Lung (tissue), 12 donors: Measurements from ENCODE around the gene IQCH. TPM values are rescaled to one million over a fixed set of nuclear protein-coding genes. Genes with fewer than 3 reads are reported as not detected.
A peak's percentile ranks its signal among the peaks of the same experiment; 100 is the strongest.
"Not testable (repeated sequence)": the region's sequence is repeated elsewhere in the genome, so short reads cannot be mapped to it uniquely, and the experiment has no call there.

Experiments
- ATAC-seq: fragments of 200-7000 bp; cut with Tn5 transposase; one replicate; pipeline ENCODE4 v1.9.1; 2020; ENCODE audit warnings: moderate number of reproducible peaks; ENCODE audit not compliant: insufficient read depth, low FRiP score
- DNase-seq, 3 donors: peaks; one replicate each; pipeline ENCODE4 v3.0.0-alpha.2; 2013 to 2017
- H3K27ac ChIP-seq, 2 donors: one replicate each; pipeline ENCODE4 v1.5.1; 2013; ENCODE audit warnings: mild to moderate bottlenecking in 2 of 2, moderate library complexity in 2 of 2, control low read depth in 1 of 2, inconsistent platforms in 1 of 2, low read depth in 1 of 2, low read length in 1 of 2
- H3K27me3 ChIP-seq, 3 donors: one replicate each; pipeline ENCODE4 v1.5.1; 2013; ENCODE audit warnings: low read length in 2 of 3; ENCODE audit not compliant: control insufficient read depth in 3 of 3, insufficient read depth in 3 of 3
- H3K36me3 ChIP-seq, 4 donors: one replicate each; pipeline ENCODE4 v1.5.1; 2013; ENCODE audit warnings: low read length in 4 of 4, mild to moderate bottlenecking in 1 of 4, moderate library complexity in 1 of 4; ENCODE audit not compliant: control insufficient read depth in 4 of 4, insufficient read depth in 4 of 4
- H3K4me1 ChIP-seq, 5 donors: one replicate each; pipeline ENCODE4 v1.5.1; 2013; ENCODE audit warnings: low read length in 5 of 5, mild to moderate bottlenecking in 2 of 5, moderate library complexity in 1 of 5; ENCODE audit not compliant: control insufficient read depth in 5 of 5, insufficient read depth in 5 of 5
- H3K4me3 ChIP-seq: one replicate; pipeline ENCODE4 v1.5.1; 2013; ENCODE audit warnings: mild to moderate bottlenecking, control low read depth, moderate library complexity
- H3K9ac ChIP-seq, 2 donors: one replicate each; pipeline ENCODE4 v1.5.1; 2013; ENCODE audit warnings: low read length in 2 of 2, control low read depth in 1 of 2; ENCODE audit not compliant: insufficient read depth in 1 of 2
- H3K9me3 ChIP-seq, 4 donors: one replicate each; pipeline ENCODE4 v1.5.1; 2013; ENCODE audit warnings: low read length in 3 of 4, mild to moderate bottlenecking in 1 of 4, moderate library complexity in 1 of 4; ENCODE audit not compliant: control insufficient read depth in 4 of 4, insufficient read depth in 3 of 4
- WGBS, 2 donors: extraction: QIAGEN DNeasy Blood & Tissue Kit; methylation state at CpG; one replicate each; pipeline ENCODE4 v1.1.7; 2013; 5-methylcytosine and 5-hydroxymethylcytosine counted together
- polyA plus RNA-seq, 2 donors: library from polyadenylated mRNA; stranded (reverse); fragments of 200-250 nt; gene quantifications; one replicate each; pipeline ENCODE4 v1.2.1, GENCODE V29; 2013
- total RNA-seq, 2 donors: library from RNA; depleted of rRNA in 1 of 2; stranded (reverse); fragments of >200 nt in 1 of 2; gene quantifications; one replicate each; pipeline ENCODE4 v1.2.1, GENCODE V29; 2014 to 2021
- TF ChIP-seq, protein P1 (sequence below): IDR thresholded peaks from 2 replicates; pipeline ENCODE4 v1.5.1; 2012; ENCODE audit warnings: mild to moderate bottlenecking; ENCODE audit errors: control extremely low read depth, extremely low read depth
- donor health status: control.
- donor health status: control.
- donor health status: Bipolar disorder and iron deficiency.
- donor health status: healthy.
- donor health status: DM: yes; HTN: yes; CAD: no.

The IQCH gene
- total and polyA plus RNA-seq, 4 donors: 1.1 to 10.5 (median 4.5) TPM

DNA sequence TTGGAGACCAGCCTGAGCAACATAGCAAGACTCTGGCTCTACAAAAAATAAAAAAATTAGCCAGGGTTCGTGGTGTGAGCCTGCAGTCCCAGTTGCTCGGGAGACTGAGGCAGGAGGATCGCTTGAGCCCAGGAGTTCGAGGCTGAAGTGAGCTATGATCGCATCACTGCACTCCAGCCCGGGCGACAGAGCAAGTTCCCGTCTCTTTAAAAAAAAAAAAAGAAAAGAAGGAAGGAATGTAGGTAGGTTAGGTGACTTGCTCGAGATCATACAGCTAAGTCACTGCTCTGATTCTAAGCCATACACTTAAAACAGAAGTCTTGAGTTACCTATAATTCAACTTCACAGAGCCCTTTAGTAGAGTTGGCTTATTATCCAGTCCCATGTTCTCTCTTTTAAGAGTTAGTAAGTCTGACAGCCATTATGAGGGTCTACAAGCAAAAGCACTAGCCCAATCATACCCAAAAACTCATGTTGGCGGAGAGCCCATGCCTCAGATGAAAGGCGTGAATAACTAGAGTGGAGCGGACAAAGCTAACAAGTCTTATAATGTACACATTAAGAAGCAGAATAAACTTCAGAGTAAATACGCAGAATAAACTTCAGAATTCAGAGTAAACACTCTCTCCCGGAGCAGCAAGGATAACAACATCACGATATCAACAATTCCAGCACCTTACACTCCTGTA, 893 bp upstream of the IQCH start:
- Histone ChIP-seq H3K9ac (peak overlapping the region; percentile 27 to 82), H3K36me3 (no peaks in the 10 kb centered on the region), H3K27me3 (peaks cover 0 to 4% (median 0%) of the 10 kb centered on the region in 3 donors), H3K4me1 (peaks cover 0 to 9% (median 5%) of the 10 kb centered on the region in 5 donors), H3K27ac (peak overlapping the region; percentile 88 to 92), H3K9me3 (no peaks in the 10 kb centered on the region), H3K4me3 (peak overlapping the region; percentile 80)
- TF ChIP-seq, protein P1, sequence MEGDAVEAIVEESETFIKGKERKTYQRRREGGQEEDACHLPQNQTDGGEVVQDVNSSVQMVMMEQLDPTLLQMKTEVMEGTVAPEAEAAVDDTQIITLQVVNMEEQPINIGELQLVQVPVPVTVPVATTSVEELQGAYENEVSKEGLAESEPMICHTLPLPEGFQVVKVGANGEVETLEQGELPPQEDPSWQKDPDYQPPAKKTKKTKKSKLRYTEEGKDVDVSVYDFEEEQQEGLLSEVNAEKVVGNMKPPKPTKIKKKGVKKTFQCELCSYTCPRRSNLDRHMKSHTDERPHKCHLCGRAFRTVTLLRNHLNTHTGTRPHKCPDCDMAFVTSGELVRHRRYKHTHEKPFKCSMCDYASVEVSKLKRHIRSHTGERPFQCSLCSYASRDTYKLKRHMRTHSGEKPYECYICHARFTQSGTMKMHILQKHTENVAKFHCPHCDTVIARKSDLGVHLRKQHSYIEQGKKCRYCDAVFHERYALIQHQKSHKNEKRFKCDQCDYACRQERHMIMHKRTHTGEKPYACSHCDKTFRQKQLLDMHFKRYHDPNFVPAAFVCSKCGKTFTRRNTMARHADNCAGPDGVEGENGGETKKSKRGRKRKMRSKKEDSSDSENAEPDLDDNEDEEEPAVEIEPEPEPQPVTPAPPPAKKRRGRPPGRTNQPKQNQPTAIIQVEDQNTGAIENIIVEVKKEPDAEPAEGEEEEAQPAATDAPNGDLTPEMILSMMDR: no peak
- DNase-seq (peak in 2 of 3 donors; percentile 25 to 42), ATAC-seq (no peak)
- WGBS, 2 donors: 33 to 42% methylated on average over 15 of the region's 15 CpGs

DNA sequence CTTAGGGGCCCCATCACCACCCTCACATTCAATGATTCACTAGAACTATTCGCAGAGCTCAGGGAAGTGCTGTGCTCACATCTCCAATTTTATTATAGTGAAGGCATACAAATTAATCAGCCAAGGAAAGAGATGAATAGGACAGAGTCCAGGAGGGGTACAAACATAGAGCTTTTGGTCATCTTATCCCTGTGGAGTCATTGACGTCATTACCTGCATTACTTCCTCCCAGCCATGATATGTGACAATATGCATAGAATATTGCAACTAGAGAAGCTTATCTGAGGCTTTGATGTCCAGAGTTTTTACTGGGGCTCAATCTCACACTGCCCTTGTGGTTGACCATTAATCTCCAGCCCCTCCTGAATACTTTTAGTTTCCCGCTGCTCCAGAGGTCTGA, 1.5 kb downstream of the IQCH start:
- Histone ChIP-seq H3K4me1 (peaks cover 0 to 9% (median 5%) of the 10 kb centered on the region in 5 donors), H3K4me3 (no peak overlapping the region), H3K9me3 (no peaks in the 10 kb centered on the region), H3K27me3 (peaks cover 0 to 4% (median 0%) of the 10 kb centered on the region in 3 donors), H3K36me3 (no peaks in the 10 kb centered on the region), H3K27ac (no peak overlapping the region), H3K9ac (no peak overlapping the region)
- TF ChIP-seq, protein P1: no peak
- ATAC-seq (no peak), DNase-seq (no peak)
- 84 to 87% methylated on average over 3 of the region's 3 CpGs for WGBS, 2 donors

DNA sequence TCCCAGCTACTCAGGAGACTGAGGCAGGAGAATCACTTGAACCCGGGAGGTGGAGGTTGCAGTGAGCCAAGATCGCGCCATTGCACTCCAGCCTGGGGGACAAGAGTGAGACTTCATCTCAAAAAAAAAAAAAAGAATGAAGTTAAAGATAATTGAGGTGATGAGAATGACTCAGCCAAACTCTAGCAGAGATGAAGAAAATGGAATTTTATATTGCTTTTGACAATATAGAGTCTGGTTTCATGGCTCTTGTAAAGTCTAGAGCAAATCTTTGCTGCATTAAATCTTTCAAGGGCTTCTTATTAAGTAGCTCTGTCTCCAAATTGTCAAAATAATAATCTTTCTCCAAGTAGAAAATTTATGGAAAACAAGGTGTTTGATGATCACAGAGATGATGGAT, 3.8 kb downstream of the IQCH start:
- DNase-seq, H3K9me3 ChIP-seq, ATAC-seq, H3K9ac ChIP-seq, H3K4me3 ChIP-seq, H3K4me1 ChIP-seq, H3K27me3 ChIP-seq, H3K36me3 ChIP-seq, H3K27ac ChIP-seq: not testable (repeated sequence)
- 96 to 100% methylated on average over 3 of the region's 3 CpGs for WGBS, 2 donors

DNA sequence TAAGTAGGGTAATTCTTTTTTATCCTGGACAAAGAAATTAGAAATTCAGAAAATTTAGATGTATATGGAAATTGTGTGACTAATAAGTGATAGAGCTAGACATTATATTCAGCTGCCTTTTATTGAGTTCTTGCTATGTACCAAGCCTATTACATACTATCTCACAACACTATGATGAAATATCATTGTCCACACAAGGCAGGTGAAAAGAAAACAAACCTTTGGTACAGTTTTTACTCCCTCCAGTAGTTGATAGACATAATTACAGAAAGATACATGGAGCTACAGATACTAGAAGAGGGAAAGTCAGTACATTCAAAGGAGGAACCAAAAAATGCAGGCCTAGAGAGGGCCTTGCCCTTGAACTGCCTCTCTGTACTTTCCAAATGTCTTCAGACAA, 4.8 kb downstream of the IQCH start:
- peaks cover 0 to 4% (median 0%) of the 10 kb centered on the region in 3 donors for H3K27me3 ChIP-seq
- no peaks in the 10 kb centered on the region for H3K4me1 ChIP-seq
- DNase-seq (no peak), ATAC-seq (no peak)
- no peak overlapping the region for H3K9ac ChIP-seq
- no peak overlapping the region for H3K4me3 ChIP-seq
- TF ChIP-seq, protein P1: no peak
- no peak overlapping the region for H3K27ac ChIP-seq
- no peaks in the 10 kb centered on the region for H3K9me3 ChIP-seq
- no peaks in the 10 kb centered on the region for H3K36me3 ChIP-seq
